ENCODE data around the gene NDEL1. TPM values are rescaled to one million over a fixed set of nuclear protein-coding genes. Genes with fewer than 3 reads are reported as not detected.
A peak's percentile ranks its signal among the peaks of the same experiment; 100 is the strongest.

The NDEL1 gene
- total RNA-seq, 2 experiments from 2014 or later: 58.8 to 59.0 TPM

DNA sequence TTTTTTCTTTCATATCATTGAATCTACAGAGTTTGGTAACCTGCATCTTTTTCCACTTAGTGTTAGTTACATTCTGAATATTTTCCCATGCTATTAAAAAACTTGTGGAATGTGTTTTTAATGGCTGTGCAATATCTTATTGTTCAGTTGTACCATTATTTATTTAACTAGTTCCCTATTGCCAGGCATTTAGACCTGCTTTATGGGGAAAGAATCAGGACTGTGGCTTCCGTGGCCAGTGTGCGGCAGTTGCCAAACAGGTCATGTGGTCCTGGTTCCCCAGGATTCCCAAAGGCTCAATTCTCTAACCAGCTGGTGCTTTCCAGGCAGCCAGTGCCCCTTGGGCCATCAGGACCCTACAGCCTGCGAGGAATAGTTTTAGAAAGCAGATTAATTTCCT, 30.8 kb downstream of the NDEL1 start:
- Mint-ChIP-seq H3K9me3 (ENCODE audit: low read depth) (no peaks in the 10 kb centered on the region), H3K4me1 (no peaks in the 10 kb centered on the region), H3K36me3 (peaks cover 25% of the 10 kb centered on the region), H3K4me3 (no peak overlapping the region), H3K27ac (no peak overlapping the region), H3K27me3 (no peaks in the 10 kb centered on the region)
- CTCF ChIA-PET: no interaction called here
- DNase-seq (no peak), ATAC-seq (no peak)

DNA sequence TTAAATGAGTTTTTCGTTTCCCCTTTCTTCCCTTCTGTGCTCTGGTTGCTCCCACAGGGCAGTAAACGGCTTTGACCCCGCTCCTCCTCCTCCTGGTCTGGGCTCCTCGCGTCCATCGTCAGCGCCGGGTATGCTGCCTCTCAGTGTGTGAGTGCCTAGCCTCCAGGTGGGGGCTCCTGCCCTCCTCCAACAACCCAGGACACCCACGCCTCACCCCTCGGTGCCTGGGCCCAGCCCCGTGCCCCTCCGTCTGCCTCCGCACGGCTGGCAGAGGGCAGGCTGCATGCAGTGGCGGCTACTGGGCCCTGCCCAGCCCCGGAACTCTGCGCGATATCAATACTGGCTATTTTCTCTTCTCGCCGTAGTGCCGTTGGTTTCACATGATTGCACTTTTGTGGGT, 31.2 kb downstream of the NDEL1 start:
- Mint-ChIP-seq H3K4me3 (no peak overlapping the region), H3K4me1 (no peaks in the 10 kb centered on the region), H3K27me3 (no peaks in the 10 kb centered on the region), H3K27ac (no peak overlapping the region), H3K9me3 (ENCODE audit: low read depth) (no peaks in the 10 kb centered on the region), H3K36me3 (peaks cover 22% of the 10 kb centered on the region)
- no peak for DNase-seq
- CTCF ChIA-PET: no interaction called here
- no peak for ATAC-seq

DNA sequence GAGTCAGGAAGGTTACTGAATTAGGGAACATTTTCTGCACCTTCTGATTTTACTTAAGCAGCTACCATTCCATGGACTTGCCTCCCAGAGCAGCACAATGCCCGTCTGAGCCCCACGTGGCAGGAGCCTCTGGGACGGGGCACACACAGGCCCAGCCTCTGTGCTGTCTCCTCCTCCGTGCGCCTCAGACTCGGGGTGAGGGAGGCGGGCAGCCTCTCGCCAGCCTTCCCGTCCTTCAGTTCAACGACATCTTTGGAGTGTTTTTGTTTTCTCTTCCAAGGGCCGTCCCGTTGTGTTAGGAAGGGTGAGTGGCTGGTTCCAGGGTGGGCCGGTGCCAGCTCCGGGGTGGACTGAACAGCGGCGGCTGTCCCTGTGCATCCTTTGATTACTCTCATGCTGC, 31.8 kb downstream of the NDEL1 start:
- H3K36me3 Mint-ChIP-seq: peaks cover 19% of the 10 kb centered on the region
- no peak for DNase-seq
- H3K9me3 Mint-ChIP-seq (ENCODE audit: low read depth): no peaks in the 10 kb centered on the region
- no peak overlapping the region for H3K4me3 Mint-ChIP-seq
- H3K27ac Mint-ChIP-seq: no peak overlapping the region
- H3K27me3 Mint-ChIP-seq: no peaks in the 10 kb centered on the region
- CTCF ChIA-PET: interaction anchor here (1.4 kb wide), 1 partner anchor 58 kb away, joined by 4 read pairs; no protein-coding TSS in a partner anchor
- no peak for ATAC-seq
- H3K4me1 Mint-ChIP-seq: no peaks in the 10 kb centered on the region

- Mint-ChIP-seq H3K27ac (no peak overlapping the region), H3K9me3 (ENCODE audit: low read depth) (no peaks in the 10 kb centered on the region), H3K27me3 (no peaks in the 10 kb centered on the region), H3K4me3 (no peak overlapping the region), H3K4me1 (no peaks in the 10 kb centered on the region), H3K36me3 (peaks cover 18% of the 10 kb centered on the region)
- no peak for DNase-seq
- CTCF ChIA-PET: interaction anchor here (1.4 kb wide), 1 partner anchor 58 kb away, joined by 4 read pairs; no protein-coding TSS in a partner anchor
- no peak for ATAC-seq
Measured at GRCh38 chr17:8468127-8468526, 32.4 kb downstream of the NDEL1 start.

DNA sequence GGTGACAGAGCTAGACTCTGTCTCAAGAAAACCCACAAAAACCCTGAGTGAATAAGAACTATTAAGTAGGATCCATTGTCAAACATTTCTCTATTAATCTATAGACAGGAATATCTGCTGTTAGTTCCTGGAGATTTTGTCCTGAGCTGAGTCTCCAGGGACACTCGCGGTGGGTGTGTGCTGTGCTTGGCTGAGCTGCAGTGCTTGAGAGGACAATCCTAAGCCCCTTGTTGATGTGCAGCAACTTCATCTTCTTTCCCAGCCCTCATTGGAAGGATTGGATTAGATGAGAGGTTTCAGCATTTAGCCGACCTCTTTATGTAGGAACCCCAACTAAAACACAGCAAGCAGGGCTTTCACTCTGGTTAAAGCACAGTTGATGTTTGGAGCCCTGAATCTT, 33.3 kb downstream of the NDEL1 start:
- DNase-seq: no peak
- no peaks in the 10 kb centered on the region for H3K27me3 Mint-ChIP-seq
- CTCF ChIA-PET: no interaction called here
- H3K36me3 Mint-ChIP-seq: peaks cover 22% of the 10 kb centered on the region
- no peak overlapping the region for H3K4me3 Mint-ChIP-seq
- no peaks in the 10 kb centered on the region for H3K9me3 Mint-ChIP-seq (ENCODE audit: low read depth)
- no peaks in the 10 kb centered on the region for H3K4me1 Mint-ChIP-seq
- ATAC-seq: no peak
- H3K27ac Mint-ChIP-seq: no peak overlapping the region

GRCh38 chr17:8469964-8470363, 34.3 kb downstream of the NDEL1 start:
- peaks cover 26% of the 10 kb centered on the region for H3K36me3 Mint-ChIP-seq
- CTCF ChIA-PET: no interaction called here

GRCh38 chr17:8470447-8471047, 34.9 kb downstream of the NDEL1 start:
- Mint-ChIP-seq H3K4me3 (no peak overlapping the region), H3K27me3 (no peaks in the 10 kb centered on the region)
- CTCF ChIA-PET: no interaction called here

More at GRCh38 chr17:8469964-8470363, 34.3 kb downstream of the NDEL1 start:
- Mint-ChIP-seq H3K4me1 (no peaks in the 10 kb centered on the region), H3K4me3 (no peak overlapping the region), H3K27me3 (no peaks in the 10 kb centered on the region), H3K27ac (no peak overlapping the region), H3K9me3 (ENCODE audit: low read depth) (no peaks in the 10 kb centered on the region)
- no peak for ATAC-seq
- DNase-seq: no peak

DNA sequence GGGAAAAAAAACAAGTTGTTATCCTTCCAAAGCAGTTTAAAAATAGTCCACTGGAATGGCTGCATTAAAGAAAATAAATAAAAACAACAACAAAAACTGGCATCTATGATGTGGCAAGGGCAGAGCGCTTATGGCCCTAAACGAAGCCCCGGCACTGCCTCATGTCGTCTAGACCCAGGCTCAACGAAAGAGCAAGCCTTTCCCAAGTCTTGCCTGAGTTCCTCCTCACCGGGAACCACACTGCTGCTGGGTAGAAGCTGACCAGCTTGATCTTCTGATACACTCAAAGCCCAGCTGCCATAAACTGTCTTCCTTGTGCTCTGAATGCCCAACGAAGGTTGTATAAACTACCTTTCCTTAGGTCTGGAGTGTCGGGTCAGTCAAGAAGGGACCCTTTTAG, 37.0 kb downstream of the NDEL1 start:
- no peak overlapping the region for H3K4me3 Mint-ChIP-seq
- H3K4me1 Mint-ChIP-seq: no peaks in the 10 kb centered on the region
- CTCF ChIA-PET: no interaction called here
- no peaks in the 10 kb centered on the region for H3K9me3 Mint-ChIP-seq (ENCODE audit: low read depth)
- H3K27ac Mint-ChIP-seq: no peak overlapping the region
- H3K36me3 Mint-ChIP-seq: peaks cover 29% of the 10 kb centered on the region
- no peaks in the 10 kb centered on the region for H3K27me3 Mint-ChIP-seq
- ATAC-seq (no peak), DNase-seq (no peak)

More at GRCh38 chr17:8470447-8471047, 34.9 kb downstream of the NDEL1 start:
- no peak for ATAC-seq
- no peaks in the 10 kb centered on the region for H3K4me1 Mint-ChIP-seq
- DNase-seq: no peak
- H3K36me3 Mint-ChIP-seq: peaks cover 31% of the 10 kb centered on the region
- H3K9me3 Mint-ChIP-seq (ENCODE audit: low read depth): no peaks in the 10 kb centered on the region
- no peak overlapping the region for H3K27ac Mint-ChIP-seq

GRCh38 chr17:8473451-8474192, 37.9 kb downstream of the NDEL1 start:
- CTCF ChIA-PET: no interaction called here
- H3K4me1 Mint-ChIP-seq: no peaks in the 10 kb centered on the region
- no peak overlapping the region for H3K27ac Mint-ChIP-seq
- DNase-seq (no peak), ATAC-seq (no peak)
- no peak overlapping the region for H3K4me3 Mint-ChIP-seq
- peaks cover 24% of the 10 kb centered on the region for H3K36me3 Mint-ChIP-seq
- H3K27me3 Mint-ChIP-seq: no peaks in the 10 kb centered on the region
- no peaks in the 10 kb centered on the region for H3K9me3 Mint-ChIP-seq (ENCODE audit: low read depth)

GRCh38 chr17:8474826-8475225, 39.1 kb downstream of the NDEL1 start:
- no peaks in the 10 kb centered on the region for H3K4me1 Mint-ChIP-seq
- no peaks in the 10 kb centered on the region for H3K27me3 Mint-ChIP-seq
- no peak overlapping the region for H3K4me3 Mint-ChIP-seq
- no peak overlapping the region for H3K27ac Mint-ChIP-seq
- CTCF ChIA-PET: no interaction called here
- no peak for ATAC-seq
- DNase-seq: no peak
- peaks cover 32% of the 10 kb centered on the region for H3K36me3 Mint-ChIP-seq
- H3K9me3 Mint-ChIP-seq (ENCODE audit: low read depth): no peaks in the 10 kb centered on the region

DNA sequence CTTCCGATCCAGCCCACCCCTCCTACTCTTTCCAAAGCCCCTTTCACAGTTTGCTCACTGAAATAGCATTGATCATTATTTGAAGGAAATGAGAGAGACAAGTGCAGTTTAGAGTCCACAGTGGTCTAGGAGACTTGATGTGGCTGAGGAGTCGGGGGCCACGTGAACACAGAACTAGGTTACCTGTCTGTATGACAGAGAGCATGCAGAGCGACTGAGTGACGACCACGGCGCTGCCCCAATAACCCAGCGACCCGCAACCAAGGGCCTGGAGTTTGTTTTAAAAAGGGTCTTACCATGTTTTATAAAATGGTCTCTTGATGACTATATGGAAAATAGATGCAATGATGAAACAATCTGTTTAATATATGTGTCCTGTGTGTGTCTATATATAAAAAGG, 39.5 kb downstream of the NDEL1 start:
- DNase-seq: no peak
- CTCF ChIA-PET: no interaction called here
- Mint-ChIP-seq H3K4me3 (no peak overlapping the region), H3K36me3 (peaks cover 33% of the 10 kb centered on the region), H3K4me1 (no peaks in the 10 kb centered on the region), H3K9me3 (ENCODE audit: low read depth) (no peaks in the 10 kb centered on the region), H3K27ac (no peak overlapping the region), H3K27me3 (no peaks in the 10 kb centered on the region)
- ATAC-seq: no peak

DNA sequence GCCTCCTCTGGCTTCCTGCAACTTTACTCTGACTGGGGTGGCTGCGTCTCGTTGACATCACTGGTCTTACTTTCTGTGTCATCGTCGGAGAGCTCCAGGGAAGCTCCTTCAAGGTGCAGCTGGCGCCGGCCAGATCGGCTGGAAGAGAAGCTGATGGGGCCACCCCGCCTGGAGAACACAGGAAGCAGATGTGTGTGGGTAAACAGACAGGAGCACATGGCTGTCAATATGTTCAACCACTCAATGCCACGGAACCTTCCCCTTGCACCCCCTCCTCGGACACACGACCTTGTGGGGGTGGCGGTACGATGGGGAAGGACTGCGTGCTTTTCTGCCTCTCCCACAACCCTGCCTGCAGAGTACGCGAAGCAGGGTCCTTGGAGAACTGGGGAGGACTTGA, 40.1 kb downstream of the NDEL1 start:
- DNase-seq: no peak
- no peaks in the 10 kb centered on the region for H3K4me1 Mint-ChIP-seq
- CTCF ChIA-PET: no interaction called here
- H3K27ac Mint-ChIP-seq: no peak overlapping the region
- H3K36me3 Mint-ChIP-seq: peaks cover 38% of the 10 kb centered on the region
- no peaks in the 10 kb centered on the region for H3K27me3 Mint-ChIP-seq
- ATAC-seq: no peak
- H3K4me3 Mint-ChIP-seq: no peak overlapping the region
- no peaks in the 10 kb centered on the region for H3K9me3 Mint-ChIP-seq (ENCODE audit: low read depth)

DNA sequence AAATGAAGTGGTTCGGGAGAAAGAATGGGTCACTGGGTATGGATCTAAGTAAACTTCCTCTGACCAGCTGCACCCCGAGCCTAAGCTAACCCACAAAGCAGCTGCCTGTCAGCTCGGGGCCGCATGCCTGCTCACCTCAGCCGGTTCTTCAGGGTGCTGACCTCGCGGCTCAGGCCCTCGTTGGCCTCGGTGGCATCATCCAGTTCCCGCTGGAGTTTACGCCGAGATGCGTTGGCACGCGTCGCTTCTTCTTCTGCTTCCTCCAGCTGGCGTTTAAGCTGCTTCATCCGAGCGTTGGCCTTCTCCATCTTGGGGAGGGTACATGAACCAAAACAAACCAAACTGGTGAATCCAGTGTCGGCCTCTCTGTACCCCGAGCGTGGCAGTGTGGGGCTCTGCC, 41.1 kb downstream of the NDEL1 start:
- peak; percentile 30 for DNase-seq
- CTCF ChIA-PET: no interaction called here
- peaks cover 44% of the 10 kb centered on the region for H3K36me3 Mint-ChIP-seq
- H3K27ac Mint-ChIP-seq: no peak overlapping the region
- no peak overlapping the region for H3K4me3 Mint-ChIP-seq
- H3K4me1 Mint-ChIP-seq: no peaks in the 10 kb centered on the region
- ATAC-seq: no peak
- no peaks in the 10 kb centered on the region for H3K27me3 Mint-ChIP-seq
- no peaks in the 10 kb centered on the region for H3K9me3 Mint-ChIP-seq (ENCODE audit: low read depth)

- DNase-seq (no peak), ATAC-seq (no peak)
- Mint-ChIP-seq H3K27me3 (no peaks in the 10 kb centered on the region), H3K4me3 (no peak overlapping the region), H3K36me3 (peaks cover 47% of the 10 kb centered on the region), H3K4me1 (no peaks in the 10 kb centered on the region), H3K9me3 (ENCODE audit: low read depth) (no peaks in the 10 kb centered on the region), H3K27ac (no peak overlapping the region)
- CTCF ChIA-PET: no interaction called here
Measured at GRCh38 chr17:8477171-8477570, 41.5 kb downstream of the NDEL1 start.

All from activated CD8-positive, alpha-beta memory T cell treated with anti-CD3 and anti-CD28 coated beads, Interleukin-2, amount 10 ng/mL, durations not matched to agents 7 days and 5 days (primary cell).